Liver (tissue), 9 donors: Measurements from ENCODE around the gene CECR2. TPM values are rescaled to one million over a fixed set of nuclear protein-coding genes. Genes with fewer than 3 reads are reported as not detected.

Source experiments
- DNase-seq: peaks from one replicate; pipeline ENCODE4 v3.0.0-alpha.2; 2017; ENCODE audit warnings: low spot score
- H3K27ac ChIP-seq, 2 donors: one replicate each; pipeline ENCODE4 v1.7.0; 2013; ENCODE audit warnings: inconsistent platforms in 2 of 2, low read length in 2 of 2, control low read depth in 1 of 2, low read depth in 1 of 2, mild to moderate bottlenecking in 1 of 2
- H3K27me3 ChIP-seq, 4 donors: one replicate each; pipeline versions ENCODE4 v1.6.1 to v1.7.0; 2013; ENCODE audit warnings: low read length in 3 of 4, inconsistent platforms in 1 of 4, mild to moderate bottlenecking in 1 of 4, moderate library complexity in 1 of 4; ENCODE audit not compliant: control insufficient read depth in 4 of 4, insufficient read depth in 4 of 4
- H3K36me3 ChIP-seq, 4 donors: one replicate each; pipeline versions ENCODE4 v1.6.1 to v1.7.0; 2013; ENCODE audit warnings: low read length in 3 of 4, mild to moderate bottlenecking in 3 of 4, low read depth in 1 of 4, moderate library complexity in 1 of 4; ENCODE audit not compliant: control insufficient read depth in 4 of 4, insufficient read depth in 3 of 4
- H3K4me1 ChIP-seq, 4 donors: one replicate each; pipeline versions ENCODE4 v1.6.1 to v1.7.0; 2013; ENCODE audit warnings: low read length in 3 of 4, mild to moderate bottlenecking in 3 of 4, moderate library complexity in 1 of 4; ENCODE audit not compliant: control insufficient read depth in 4 of 4, insufficient read depth in 4 of 4
- H3K4me3 ChIP-seq, 3 donors: one replicate each; pipeline versions ENCODE4 v1.6.1 to v1.7.0; 2013; ENCODE audit warnings: low read length in 3 of 3, control low read depth in 1 of 3, low read depth in 1 of 3, mild to moderate bottlenecking in 1 of 3
- H3K9ac ChIP-seq, 2 donors: one replicate each; pipeline ENCODE4 v1.7.0; 2013; ENCODE audit warnings: low read length in 2 of 2, mild to moderate bottlenecking in 2 of 2, moderate library complexity in 2 of 2, control low read depth in 1 of 2, low read depth in 1 of 2
- H3K9me3 ChIP-seq, 4 donors: one replicate each; pipeline versions ENCODE4 v1.6.1 to v1.7.0; 2013; ENCODE audit warnings: low read length in 3 of 4; ENCODE audit not compliant: control insufficient read depth in 4 of 4
- ATF3 ChIP-seq: IDR thresholded peaks from 2 replicates; pipeline ENCODE4 v1.6.1; 2016; ENCODE audit warnings: antibody characterized with exemption
- CTCF ChIP-seq: fragments of 150-350 bp; IDR thresholded peaks from 2 replicates; pipeline ENCODE4 v1.5.1; 2017; ENCODE audit warnings: improper control_type of control experiment, low read depth, low read length; ENCODE audit not compliant: missing input control
- EGR1 ChIP-seq, 2 donors: IDR thresholded peaks; 2 replicates each; pipeline ENCODE4 v1.6.1; 2016 to 2018; ENCODE audit warnings: antibody characterized with exemption in 2 of 2, low read depth in 2 of 2
- FOXA1 ChIP-seq: IDR thresholded peaks from 2 replicates; pipeline ENCODE4 v1.6.1; 2016; ENCODE audit warnings: antibody characterized with exemption
- FOXA2 ChIP-seq: IDR thresholded peaks from 2 replicates; pipeline ENCODE4 v1.6.1; 2016; ENCODE audit warnings: antibody characterized with exemption
- GABPA ChIP-seq, 2 donors: IDR thresholded peaks in 1 of 2; conservative IDR thresholded peaks in 1 of 2; 2 replicates each; pipeline ENCODE4 v1.6.1; 2016; ENCODE audit warnings: antibody characterized with exemption in 2 of 2, mild to moderate bottlenecking in 1 of 2, moderate library complexity in 1 of 2
- JUND ChIP-seq, 2 donors: IDR thresholded peaks; 2 replicates each; pipeline ENCODE4 v1.6.1; 2016; ENCODE audit warnings: antibody characterized with exemption in 2 of 2
- NR2F2 ChIP-seq: IDR thresholded peaks from 2 replicates; pipeline ENCODE4 v1.6.1; 2016; ENCODE audit warnings: antibody characterized with exemption
- TAF1 ChIP-seq: conservative IDR thresholded peaks from 2 replicates; pipeline ENCODE4 v1.6.1; 2016; ENCODE audit warnings: antibody characterized with exemption, mild to moderate bottlenecking
- WGBS: extraction: QIAGEN DNeasy Blood & Tissue Kit; methylation state at CpG from one replicate; pipeline ENCODE4 v1.1.7; 2013; 5-methylcytosine and 5-hydroxymethylcytosine counted together
- polyA plus RNA-seq, 2 donors: library from polyadenylated mRNA; stranded (reverse) in 1 of 2; unstranded in 1 of 2; fragments of 200-250 nt in 1 of 2; fragments of >200 nt in 1 of 2; fragmentation: Nextera tagmentation in 1 of 2; extraction: Ambion mirVana in 1 of 2; gene quantifications; one replicate each; pipeline versions ENCODE4 v1.2.1 to v1.2.3, GENCODE V29; 2013 to 2015
- total RNA-seq, 2 donors: library from RNA; depleted of rRNA; stranded (reverse); fragments of >200 nt; gene quantifications; one replicate each; pipeline ENCODE4 v1.2.3, GENCODE V29; 2014
- TF ChIP-seq, protein P1 (sequence below): IDR thresholded peaks from 2 replicates; pipeline ENCODE4 v1.6.1; 2016; ENCODE audit warnings: antibody characterized with exemption, mild to moderate bottlenecking
- TF ChIP-seq, protein P2 (sequence below): IDR thresholded peaks from 2 replicates; pipeline ENCODE4 v1.6.1; 2016; ENCODE audit warnings: antibody characterized with exemption
- donor health status: healthy.
- donor health status: healthy.
- donor health status: healthy.
- donor health status: healthy.
- donor health status: healthy.

Gene CECR2
- total and polyA plus RNA-seq, 4 donors, result 1.8 to 9.7 (median 2.1) TPM

DNA sequence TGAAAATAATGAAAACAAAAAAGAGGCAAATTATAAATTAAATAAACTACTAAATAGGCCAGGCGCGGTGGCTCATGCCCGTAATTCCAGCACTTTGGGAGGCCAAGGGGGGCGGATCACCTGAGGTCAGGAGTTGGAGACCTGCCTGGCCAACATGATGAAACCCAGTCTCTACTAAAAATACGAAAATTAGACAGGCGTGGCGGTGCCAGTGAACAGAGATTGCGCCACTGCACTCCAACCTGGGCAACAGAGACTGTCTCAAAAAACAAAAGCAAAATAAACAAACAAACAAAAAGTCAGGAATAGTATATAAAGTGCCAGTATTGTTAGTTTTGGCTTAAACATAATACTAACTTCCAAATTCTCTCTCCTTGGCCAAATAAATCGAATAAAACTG lies 37.6 kb upstream of the CECR2 start (continued):
- TF ChIP-seq ATF3 (peak; percentile 87), FOXA1 (peak; percentile 41), GABPA (IDR thresholded peaks at IDR 0.05 in 1 of 2, conservative IDR thresholded peaks at IDR 0.05 in 1 of 2) (no peak), CTCF (no peak)

GRCh38 chr22:17332109-17332800 lies 37.0 kb upstream of the CECR2 start:
- DNase-seq, result no peak
- Histone ChIP-seq H3K4me1 (peaks cover 8 to 21% (median 10%) of the 10 kb centered on the region in 4 donors), H3K36me3 (no peaks in the 10 kb centered on the region), H3K4me3 (no peak overlapping the region), H3K9me3 (no peaks in the 10 kb centered on the region), H3K9ac (no peak overlapping the region), H3K27me3 (no peaks in the 10 kb centered on the region), H3K27ac (peak overlapping the region; percentile 73 to 92)
- 82% methylated on average over 16 of the region's 16 CpGs for WGBS
- no peak for TF ChIP-seq NR2F2
- TF ChIP-seq, protein P1, sequence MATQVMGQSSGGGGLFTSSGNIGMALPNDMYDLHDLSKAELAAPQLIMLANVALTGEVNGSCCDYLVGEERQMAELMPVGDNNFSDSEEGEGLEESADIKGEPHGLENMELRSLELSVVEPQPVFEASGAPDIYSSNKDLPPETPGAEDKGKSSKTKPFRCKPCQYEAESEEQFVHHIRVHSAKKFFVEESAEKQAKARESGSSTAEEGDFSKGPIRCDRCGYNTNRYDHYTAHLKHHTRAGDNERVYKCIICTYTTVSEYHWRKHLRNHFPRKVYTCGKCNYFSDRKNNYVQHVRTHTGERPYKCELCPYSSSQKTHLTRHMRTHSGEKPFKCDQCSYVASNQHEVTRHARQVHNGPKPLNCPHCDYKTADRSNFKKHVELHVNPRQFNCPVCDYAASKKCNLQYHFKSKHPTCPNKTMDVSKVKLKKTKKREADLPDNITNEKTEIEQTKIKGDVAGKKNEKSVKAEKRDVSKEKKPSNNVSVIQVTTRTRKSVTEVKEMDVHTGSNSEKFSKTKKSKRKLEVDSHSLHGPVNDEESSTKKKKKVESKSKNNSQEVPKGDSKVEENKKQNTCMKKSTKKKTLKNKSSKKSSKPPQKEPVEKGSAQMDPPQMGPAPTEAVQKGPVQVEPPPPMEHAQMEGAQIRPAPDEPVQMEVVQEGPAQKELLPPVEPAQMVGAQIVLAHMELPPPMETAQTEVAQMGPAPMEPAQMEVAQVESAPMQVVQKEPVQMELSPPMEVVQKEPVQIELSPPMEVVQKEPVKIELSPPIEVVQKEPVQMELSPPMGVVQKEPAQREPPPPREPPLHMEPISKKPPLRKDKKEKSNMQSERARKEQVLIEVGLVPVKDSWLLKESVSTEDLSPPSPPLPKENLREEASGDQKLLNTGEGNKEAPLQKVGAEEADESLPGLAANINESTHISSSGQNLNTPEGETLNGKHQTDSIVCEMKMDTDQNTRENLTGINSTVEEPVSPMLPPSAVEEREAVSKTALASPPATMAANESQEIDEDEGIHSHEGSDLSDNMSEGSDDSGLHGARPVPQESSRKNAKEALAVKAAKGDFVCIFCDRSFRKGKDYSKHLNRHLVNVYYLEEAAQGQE, result no peak
- no peak for TF ChIP-seq FOXA2
- TF ChIP-seq JUND (IDR thresholded peaks at IDR 0.05), result no peak
- TF ChIP-seq ATF3, result no peak
- TF ChIP-seq TAF1, result no peak
- no peak for TF ChIP-seq EGR1 (IDR thresholded peaks at IDR 0.05; ENCODE audit: low read depth in 2 of 2)
- TF ChIP-seq CTCF, result no peak
- TF ChIP-seq, protein P2, sequence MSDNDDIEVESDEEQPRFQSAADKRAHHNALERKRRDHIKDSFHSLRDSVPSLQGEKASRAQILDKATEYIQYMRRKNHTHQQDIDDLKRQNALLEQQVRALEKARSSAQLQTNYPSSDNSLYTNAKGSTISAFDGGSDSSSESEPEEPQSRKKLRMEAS, result no peak
